ENCODE measurements around the gene KLF9.

GRCh38 chr9:70374962-70375618 is 39.4 kb downstream of the KLF9 start:
- TF ChIP-seq CTCF (IDR thresholded peaks at IDR 0.05) (no peak), POLR2A (IDR thresholded peaks at IDR 0.05) (no peak)

Measured in lower leg skin (tissue), 3 donors.